HG02852 (cell line): Measurements from ENCODE around the gene PCDHGA3.
"Not testable (repeated sequence)": the region's sequence is repeated elsewhere in the genome, so short reads cannot be mapped to it uniquely, and the experiment has no call there.

Experiments
- ATAC-seq: cut with Tn5 transposase; IDR thresholded peaks from one replicate; pipeline ENCODE4 v1.9.1; 2021; ENCODE audit warnings: mild to moderate bottlenecking, moderate library complexity; ENCODE audit not compliant: unreplicated experiment

Gene PCDHGA3

DNA sequence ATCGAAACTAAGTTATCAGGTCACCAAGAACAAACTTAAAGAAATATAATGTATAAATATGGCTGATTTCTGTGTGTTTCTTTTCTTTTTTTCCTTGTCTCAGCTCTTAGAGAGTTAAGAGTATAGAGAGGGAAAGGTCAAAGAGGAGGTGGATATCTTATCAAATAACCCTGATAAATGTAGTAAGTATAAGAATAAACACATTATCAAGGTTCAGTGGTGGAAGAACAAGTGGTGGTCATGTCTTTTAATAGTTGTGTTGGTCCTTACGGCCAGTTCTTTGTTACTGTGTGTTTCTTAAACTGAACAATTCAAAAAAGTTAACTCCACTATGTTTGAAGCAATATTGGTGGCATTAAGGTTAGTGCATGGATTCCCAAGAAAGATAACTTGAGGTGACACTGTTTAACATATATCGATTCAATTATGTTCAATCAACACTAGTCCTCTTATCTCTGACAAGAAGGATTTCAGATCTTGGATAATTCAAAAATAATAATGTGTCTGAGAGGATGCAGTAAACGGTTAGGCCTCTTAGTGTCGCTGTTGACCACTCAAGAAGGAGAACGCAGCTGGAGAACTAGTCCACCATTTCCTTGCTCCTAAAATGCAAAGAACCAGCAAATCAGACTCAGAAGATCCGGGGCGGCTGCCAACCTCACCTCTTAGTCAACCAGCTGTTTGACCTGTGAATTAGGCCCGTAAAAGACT lies at the start of gene PCDHGA3:
PCDHGA3 (plus strand) TSS at position 588 of the 711 bp plus-strand sequence. CDS start 205 bp downstream, outside the sequence.
- no peak for ATAC-seq

DNA sequence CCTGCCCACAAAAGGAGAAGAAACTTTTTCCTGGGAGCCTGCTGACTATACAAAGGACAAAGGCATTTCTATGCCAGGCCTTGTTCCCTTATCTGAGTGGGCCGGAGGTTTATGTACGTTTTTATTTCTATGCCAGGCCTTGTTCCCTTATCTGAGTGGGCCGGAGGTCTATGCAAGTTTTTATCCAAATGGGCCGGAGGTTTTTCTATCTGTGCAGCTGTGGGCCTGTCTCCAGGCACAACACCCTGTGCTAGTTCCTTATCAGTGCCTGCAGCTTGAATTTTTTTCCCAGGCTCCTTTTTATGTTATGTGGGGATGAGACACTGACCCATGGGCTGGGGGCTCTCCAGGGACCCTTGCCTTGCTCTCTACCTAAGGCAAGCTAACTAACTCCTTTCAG lies 45.3 kb upstream of the PCDHGA3 start:
- no peak for ATAC-seq

DNA sequence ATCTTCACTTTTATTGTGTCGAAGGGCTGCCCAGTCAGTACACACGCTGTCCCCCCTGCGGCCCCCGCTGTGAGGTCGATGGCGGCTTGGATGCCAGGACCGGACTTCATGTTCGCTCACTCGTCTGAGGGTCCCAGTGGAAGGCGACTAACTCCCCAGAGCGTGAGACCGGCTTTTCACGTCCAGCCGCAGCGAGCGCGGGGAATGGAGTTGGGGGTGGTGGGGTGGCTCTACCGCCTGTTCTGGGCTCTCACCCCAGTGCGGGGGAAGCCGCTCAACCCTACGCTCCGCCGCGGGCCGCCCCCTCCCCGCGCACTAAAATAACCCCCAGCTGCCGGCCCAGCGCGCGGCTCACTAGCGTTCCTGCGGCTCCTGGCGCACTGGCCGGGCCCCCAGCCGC lies 39.9 kb upstream of the PCDHGA3 start, which contains the start of gene SLC25A2:
SLC25A2 (minus strand) TSS at position 294 of the 400 bp plus-strand sequence; CDS start at position 110, 184 bp downstream.
- no peak for ATAC-seq

DNA sequence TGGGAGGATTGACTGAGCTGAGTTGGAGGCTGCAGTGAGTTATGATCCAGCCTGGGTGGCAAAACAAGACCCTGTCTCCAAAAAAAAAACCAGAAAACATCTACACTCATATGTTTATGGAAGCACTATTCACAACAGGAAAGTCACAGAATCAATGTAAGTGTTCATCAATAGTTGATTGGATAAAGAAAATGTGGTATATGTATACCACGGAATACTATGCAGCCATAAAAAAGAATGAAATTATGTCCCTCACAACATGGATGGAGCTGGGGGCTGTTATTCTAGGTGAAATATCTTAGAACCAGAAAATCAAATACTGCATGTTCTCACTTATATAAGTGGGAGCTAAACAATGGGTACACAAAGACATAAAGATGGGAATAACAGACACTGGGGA lies 37.0 kb upstream of the PCDHGA3 start:
- no peak for ATAC-seq

DNA sequence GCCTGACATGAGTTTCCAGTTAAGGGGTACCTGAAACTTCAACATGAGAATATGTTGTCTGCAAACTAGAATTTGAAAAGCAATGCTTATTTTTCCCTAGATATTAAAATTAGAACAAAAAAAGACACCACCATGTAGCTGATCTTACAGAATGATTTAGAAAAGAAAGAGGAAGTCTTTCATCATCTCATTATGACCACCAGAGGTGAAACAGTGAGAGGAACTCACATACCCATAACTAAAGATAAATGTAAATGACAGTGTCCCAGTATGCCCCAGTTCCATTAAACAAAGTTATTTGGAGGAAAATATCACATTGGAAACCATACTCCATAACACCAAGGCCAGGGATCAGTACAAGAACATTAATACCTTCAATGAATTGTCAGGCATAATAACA lies 29.9 kb upstream of the PCDHGA3 start:
- ATAC-seq = no peak

DNA sequence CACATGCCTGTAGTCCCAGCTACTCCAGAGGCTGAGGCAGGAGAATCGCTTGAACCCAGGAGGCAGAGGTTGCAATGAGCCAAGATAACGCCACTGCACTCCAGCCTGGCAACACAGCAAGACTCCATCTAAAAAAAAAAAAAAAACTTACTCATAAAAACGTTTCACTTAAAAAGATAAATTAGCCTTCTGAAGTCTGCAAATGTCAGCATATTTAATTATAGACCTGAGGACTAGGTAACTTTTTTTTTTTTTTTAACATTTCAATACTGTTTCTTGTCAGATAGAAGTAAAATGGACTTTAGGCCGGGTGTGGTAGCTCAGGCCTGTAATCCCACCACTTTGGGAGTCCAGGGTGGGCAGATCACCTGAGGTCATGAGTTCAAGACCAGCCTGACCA lies 26.7 kb upstream of the PCDHGA3 start:
- not testable (repeated sequence) for ATAC-seq

DNA sequence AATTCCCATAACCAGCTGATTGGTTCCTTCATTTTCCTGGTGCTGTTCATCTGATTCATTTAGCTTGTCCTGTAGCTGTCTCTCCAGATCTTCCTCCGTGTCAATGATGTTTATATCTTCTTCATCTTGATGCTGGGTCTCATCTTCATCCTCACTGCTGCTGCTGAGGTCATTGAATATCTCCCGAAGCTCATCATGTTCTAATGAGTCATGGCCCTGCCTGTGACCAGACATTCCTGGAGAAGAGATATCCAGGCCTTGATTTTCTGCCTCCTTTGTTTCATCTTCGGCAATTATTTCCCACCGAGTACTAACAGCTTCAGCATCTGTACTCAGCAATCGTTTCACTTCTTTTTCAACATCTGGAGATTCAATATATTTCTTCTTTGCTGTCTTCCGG lies 24.4 kb upstream of the PCDHGA3 start:
- ATAC-seq = no peak

DNA sequence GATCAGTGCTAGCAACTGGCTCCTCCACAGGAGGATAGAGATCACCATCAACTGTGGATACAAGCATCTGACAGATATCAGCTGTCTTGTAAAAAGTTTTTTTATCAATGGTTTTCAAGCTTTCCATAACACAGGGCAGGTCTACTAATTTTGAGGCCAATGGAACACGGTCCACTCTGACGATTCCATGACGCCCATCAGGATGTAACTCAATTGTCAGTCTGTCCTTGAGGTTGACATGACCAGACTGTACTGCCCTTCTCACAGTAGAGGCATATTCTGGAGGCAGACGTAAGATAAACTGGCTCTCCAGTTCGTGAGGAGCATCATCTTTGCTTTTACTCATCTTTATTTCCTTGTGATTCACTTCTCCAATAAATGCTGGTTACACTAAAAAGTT lies 23.9 kb upstream of the PCDHGA3 start:
- ATAC-seq = no peak

DNA sequence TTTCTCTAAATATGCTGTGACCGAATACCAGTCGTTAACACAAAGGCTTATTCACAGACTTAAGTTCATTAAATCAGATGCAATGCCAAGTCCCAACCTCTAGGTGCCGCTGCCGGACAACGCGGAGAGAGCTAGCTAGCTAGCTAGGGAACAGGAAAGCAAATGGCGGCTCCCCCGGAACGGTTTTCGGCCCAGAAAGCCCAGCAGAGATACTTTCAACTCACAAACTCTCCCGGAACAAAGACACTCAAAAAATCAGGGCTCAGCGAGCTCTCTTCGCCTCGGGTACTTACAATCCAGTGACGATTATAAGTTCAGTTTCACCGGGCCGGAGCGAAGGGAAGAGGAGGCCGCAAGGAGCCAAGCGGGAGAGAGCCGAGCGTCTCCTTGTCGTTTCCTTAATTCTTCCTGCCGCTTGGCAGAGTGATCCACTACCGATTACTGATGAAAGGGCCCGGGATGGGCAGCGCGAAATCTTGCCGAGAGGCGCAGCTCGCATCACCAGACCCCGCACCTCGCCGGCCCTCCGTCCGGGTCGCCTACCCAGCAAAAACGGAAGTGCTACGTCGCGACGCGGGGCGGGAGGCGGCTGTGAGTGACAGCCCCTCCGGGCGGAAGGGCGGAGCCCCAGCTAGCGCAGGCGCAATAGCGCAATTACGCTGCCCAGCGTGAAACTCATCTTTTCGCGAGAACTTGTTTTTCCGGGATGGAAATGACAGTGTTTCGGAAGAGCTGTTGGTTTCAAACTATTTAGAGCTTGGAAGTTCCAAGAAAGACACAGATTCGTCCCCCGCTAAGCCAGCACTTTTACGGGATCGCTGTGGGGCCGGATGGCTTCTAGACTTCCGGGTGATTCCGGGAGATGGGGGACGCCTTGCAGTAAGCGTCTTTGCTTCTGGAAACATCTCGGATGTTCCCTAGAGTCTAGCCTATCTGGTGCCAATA lies 23.1 kb upstream of the PCDHGA3 start, which contains the start of gene TAF7:
TAF7 (minus strand) TSS at position 560 of the 945 bp plus-strand sequence. CDS start 740 bp downstream, outside the sequence.
- ATAC-seq = peak; percentile 92

DNA sequence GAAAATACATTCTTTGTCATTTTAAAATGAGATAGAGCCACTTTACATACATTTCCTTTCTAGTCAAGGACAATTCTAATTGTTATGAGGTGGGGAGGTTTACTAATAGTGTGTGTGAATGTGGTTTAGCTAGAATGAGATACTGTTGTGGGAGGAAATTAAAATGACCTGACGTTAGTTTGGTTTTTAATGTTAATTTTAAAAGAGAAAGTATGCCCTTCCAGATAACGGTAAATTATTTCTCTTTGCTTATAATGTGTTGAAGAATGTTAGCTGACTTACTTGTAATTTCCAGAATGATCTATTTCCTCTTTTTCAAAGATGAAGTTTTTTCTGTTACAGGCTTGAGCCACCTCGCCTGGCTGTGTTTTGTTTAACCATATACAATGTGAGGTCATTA lies 21.4 kb upstream of the PCDHGA3 start:
- peak; percentile 13 for ATAC-seq

DNA sequence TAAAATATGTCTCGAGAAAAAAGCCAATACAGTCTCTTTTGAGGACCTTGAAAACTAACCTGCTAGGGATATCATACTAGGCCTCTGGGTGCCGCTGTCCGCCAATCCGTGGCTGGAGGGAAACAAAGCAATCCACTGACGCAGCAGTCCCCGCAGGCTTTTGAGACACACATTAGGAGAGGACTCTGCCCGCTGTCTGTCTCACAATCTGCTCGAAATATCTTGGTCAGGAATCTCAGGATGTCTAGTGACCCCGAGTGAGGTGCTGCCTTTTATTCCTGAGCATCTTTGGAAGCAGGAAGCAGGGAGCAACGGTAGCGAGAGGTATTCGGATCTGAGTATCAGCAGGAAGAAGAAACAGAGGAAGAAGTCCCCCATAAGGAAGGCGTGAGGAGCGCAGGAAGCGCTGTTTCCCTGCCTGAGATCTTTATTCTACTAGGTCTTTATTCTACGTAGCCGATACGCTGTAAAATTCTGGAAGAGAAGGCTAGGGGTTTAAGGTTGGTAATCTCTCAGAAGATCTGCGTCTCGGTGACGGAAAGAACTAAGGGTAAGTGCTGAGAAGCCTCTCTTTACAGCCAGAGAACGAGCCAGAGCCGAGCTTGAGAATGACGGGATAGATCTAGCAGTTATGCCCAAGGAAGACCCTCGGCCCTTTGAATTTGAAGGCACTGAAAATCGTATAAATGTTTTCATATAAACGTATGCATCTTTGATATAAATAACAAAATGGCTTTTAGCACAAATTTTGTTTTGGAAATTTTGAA lies 17.4 kb upstream of the PCDHGA3 start:
- ATAC-seq = peak; percentile 80

DNA sequence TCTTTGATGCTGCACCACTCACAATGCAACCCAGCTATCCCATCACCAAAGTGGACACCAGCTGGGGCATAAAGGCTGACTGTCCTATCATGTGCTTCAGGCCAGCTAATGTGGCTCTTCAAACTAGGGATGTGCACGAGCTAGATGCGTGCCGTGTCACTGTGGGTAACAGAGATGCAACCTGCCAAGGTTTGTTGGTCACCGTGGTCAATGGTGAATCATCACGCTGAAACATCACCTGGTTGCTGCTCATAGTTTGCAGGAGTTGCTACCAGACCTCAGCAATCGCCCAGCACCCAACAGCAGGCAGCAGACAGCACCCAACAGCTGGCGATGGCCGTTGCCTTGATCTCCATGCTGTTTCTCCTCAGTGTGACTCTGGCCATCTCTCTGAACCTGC lies 15.4 kb upstream of the PCDHGA3 start:
- ATAC-seq = no peak

DNA sequence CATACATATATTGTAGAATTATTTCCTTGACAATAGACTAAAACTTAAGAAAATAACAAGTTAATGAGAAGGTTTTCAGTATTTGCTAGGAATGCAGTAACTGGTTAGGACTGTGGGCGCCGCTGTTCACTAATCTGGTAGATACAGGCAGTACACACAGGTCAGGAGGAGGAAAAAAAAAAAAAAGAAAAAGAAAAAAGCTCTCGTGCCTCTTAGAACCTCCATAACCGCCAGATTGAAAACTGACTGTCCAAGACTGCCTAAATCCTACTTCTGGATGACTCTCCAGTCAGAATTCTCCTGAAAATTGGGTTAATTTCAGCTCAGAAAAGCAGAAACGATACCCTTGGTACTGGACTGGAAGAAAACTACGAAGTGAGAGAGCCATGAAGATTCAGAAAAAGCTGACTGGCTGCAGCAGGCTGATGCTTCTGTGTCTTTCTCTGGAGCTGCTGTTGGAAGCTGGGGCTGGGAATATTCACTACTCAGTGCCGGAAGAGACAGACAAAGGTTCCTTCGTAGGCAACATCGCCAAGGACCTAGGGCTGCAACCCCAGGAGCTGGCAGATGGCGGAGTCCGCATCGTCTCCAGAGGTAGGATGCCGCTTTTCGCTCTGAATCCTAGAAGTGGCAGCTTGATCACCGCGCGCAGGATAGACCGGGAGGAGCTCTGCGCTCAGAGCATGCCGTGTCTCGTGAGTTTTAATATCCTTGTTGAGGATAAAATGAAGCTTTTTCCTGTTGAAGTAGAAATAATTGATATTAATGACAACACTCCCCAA lies 13.1 kb upstream of the PCDHGA3 start, which contains the start of gene PCDHGA1:
PCDHGA1 (plus strand) TSS at position 216 of the 782 bp plus-strand sequence.
- ATAC-seq = no peak

DNA sequence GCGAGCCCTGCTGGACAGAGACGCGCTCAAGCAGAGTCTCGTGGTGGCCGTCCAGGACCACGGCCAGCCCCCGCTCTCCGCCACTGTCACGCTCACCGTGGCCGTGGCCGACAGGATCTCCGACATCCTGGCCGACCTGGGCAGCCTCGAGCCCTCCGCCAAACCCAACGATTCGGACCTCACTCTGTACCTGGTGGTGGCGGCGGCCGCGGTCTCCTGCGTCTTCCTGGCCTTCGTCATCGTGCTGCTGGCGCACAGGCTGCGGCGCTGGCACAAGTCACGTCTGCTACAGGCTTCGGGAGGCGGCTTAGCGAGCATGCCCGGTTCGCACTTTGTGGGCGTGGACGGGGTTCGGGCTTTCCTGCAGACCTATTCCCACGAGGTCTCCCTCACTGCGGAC lies 11.1 kb upstream of the PCDHGA3 start:
- not testable (repeated sequence) for ATAC-seq

DNA sequence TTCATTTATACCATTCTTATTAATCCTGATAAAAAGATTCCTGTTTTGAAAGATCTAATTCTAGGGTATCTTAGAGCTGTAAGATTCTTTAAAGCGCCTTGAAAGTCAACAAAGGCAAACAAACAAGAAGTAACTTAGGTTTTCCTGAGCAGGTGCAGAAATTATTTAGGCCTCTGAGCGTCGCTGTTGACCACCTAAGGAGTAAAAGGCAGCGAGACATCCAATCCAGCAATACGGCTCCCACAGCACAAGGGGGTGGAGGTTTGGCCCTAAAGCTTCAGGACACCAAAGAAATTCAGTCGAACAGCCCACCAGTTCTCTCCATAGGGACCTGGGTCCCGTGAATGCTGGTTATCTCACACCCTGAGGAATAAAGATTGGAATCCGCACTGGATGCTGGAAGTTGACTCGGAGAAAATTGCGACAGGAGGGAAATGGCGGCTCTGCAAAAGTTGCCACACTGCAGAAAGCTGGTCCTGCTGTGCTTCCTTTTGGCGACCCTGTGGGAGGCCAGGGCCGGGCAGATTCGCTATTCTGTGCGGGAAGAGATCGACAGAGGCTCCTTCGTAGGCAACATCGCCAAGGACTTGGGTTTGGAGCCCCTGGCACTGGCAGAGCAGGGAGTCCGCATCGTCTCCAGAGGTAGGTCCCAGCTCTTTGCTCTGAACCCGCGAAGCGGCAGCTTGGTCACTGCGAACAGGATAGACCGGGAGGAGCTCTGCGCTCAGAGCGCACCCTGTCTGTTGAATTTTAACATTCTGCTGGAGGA lies 4.9 kb upstream of the PCDHGA3 start, which contains the start of gene PCDHGA2:
PCDHGA2 (plus strand) TSS at position 223 of the 769 bp plus-strand sequence.
- no peak for ATAC-seq

DNA sequence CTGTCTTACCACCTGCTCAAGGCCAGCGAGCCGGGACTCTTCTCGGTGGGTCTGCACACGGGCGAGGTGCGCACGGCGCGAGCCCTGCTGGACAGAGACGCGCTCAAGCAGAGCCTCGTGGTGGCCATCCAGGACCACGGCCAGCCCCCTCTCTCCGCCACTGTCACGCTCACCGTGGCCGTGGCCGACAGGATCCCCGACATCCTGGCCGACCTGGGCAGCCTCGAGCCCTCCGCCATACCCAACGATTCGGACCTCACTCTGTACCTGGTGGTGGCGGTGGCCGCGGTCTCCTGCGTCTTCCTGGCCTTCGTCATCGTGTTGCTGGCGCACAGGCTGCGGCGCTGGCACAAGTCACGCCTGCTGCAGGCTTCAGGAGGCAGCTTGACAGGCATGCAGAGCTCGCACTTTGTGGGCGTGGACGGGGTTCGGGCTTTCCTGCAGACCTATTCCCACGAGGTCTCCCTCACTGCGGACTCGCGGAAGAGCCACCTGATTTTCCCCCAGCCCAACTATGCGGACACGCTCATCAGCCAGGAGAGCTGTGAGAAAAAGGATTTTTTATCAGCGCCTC lies 2.8 kb upstream of the PCDHGA3 start:
- not testable (repeated sequence) for ATAC-seq

DNA sequence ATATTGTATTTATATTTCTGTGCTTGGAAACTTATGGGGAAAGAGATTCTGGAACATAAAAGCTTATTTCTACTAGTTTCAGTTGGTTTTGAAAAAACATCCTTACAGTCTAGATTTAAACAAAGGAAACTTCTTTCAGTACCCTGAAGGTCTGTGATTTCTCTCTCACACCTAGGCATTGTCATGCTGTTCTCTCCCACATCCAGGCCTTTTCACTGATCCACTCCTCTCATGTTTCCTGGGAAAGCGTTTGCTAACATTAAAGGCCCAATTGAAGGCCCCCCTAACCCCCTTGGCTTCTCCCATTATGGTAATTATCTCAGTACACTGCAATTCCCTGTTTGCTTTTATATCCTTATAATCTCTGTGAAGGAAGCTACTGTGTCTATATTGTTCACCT lies 856 bp upstream of the PCDHGA3 start:
- no peak for ATAC-seq

DNA sequence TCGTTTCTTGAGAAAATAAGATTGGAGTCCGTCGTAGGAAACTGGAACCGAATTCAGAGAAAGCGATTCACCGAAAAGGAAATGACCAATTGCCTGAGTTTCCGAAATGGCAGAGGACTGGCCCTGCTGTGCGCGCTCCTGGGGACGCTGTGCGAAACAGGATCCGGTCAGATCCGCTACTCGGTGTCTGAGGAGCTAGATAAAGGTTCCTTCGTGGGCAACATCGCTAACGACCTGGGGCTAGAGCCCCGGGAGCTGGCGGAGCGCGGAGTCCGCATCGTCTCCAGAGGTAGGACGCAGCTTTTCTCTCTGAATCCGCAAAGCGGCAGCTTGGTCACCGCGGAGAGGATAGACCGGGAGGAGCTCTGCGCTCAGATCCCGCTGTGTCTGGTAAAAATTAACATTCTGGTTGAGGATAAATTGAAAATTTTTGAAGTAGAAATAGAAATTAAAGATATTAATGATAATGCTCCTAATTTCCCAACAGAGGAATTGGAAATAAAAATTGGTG lies 379 bp downstream of the PCDHGA3 start:
- ATAC-seq = no peak

DNA sequence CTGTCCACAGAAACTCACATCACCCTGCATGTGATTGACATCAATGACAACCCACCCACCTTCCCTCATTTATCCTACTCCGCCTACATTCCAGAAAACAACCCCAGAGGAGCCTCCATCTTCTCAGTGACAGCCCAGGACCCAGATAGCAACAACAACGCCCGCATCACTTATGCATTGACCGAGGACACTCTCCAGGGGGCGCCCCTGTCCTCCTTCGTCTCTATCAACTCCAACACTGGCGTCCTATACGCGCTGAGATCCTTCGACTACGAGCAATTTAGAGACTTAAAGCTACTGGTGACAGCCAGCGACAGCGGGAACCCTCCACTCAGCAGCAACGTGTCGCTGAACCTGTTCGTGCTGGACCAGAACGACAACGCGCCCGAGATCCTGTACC lies 1.7 kb downstream of the PCDHGA3 start:
- no peak for ATAC-seq
